B cell (primary cell): Measurements from ENCODE around the gene PLXNB2.

Experiments used
- CTCF ChIP-seq: fragments of 200-600 bp; IDR thresholded peaks from one replicate; pipeline ENCODE4 v1.8.0; 2022; ENCODE audit warnings: antibody characterized with exemption, mild to moderate bottlenecking
- EZH2 ChIP-seq: IDR thresholded peaks from 2 replicates; pipeline ENCODE4 v1.6.1; 2012; ENCODE audit warnings: borderline replicate concordance, low read depth, mild to moderate bottlenecking, moderate library complexity, low read length; ENCODE audit not compliant: insufficient read depth, poor library complexity, severe bottlenecking

- no peak for TF ChIP-seq CTCF
- no peak for TF ChIP-seq EZH2
Measured at GRCh38 chr22:50278461-50278860, 29.0 kb downstream of the PLXNB2 start.
